Right ventricle myocardium superior (tissue), 1 donor: ENCODE data around the gene TNFAIP8L2. TPM values are rescaled to one million over a fixed set of nuclear protein-coding genes. Genes with fewer than 3 reads are reported as not detected.
"Not testable (repeated sequence)": the region's sequence is repeated elsewhere in the genome, so short reads cannot be mapped to it uniquely, and the experiment has no call there.

Source experiments
- ATAC-seq: fragments of 200-7000 bp; cut with Tn5 transposase; one replicate; pipeline ENCODE4 v1.9.1; 2020; ENCODE audit warnings: mild to moderate bottlenecking; ENCODE audit not compliant: poor library complexity
- DNase-seq: peaks from one replicate; pipeline ENCODE4 v3.0.0-alpha.2; 2020
- intact Hi-C: fragments of 100-400 bp; cut with DNase I; formaldehyde crosslinking; loops from one replicate; pipeline ENCODE4 v1.11.2; 2022
- total RNA-seq: library from RNA; stranded (reverse); fragmentation: NEBNext Ultra II Directional; extraction: Animal tissue kit (Norgen Biotek cat#: 25700); gene quantifications from one replicate; pipeline ENCODE4 v1.2.1, GENCODE V29; 2021
- donor health status: DM: no; HTN: yes; CAD: no; lungs with severe emphysema.

TNFAIP8L2 gene
- total RNA-seq, 1 donor from 2014 or later: 1.5 TPM

DNA sequence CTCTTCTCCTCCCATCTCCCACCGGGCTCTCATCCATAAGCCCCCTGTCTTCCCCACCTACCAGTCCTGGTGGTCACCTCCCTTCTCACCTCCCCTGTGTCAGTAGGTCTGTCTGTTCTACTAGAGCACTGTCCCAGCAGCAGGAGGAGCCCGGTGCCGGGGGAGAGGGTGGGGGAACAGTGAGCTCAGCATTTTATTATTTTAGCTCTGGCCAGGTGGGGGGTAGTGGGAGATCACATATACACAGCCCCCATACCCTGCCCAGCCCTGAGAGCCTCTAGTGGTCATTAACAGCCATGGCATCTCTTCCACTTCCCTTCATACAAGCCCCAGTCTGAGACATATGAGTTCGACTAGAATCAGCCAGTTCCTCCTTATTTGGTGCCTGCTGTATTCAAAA, 19.4 kb downstream of the TNFAIP8L2 start, which contains the start of gene TMOD4:
Gene TMOD4, minus strand, starts transcription at position 119 of the 400 bp plus-strand sequence. CDS start 1,106 bp downstream, outside the sequence.
- DNase-seq: no peak
- intact Hi-C loops: no loop called here
- ATAC-seq: peak; percentile 64

DNA sequence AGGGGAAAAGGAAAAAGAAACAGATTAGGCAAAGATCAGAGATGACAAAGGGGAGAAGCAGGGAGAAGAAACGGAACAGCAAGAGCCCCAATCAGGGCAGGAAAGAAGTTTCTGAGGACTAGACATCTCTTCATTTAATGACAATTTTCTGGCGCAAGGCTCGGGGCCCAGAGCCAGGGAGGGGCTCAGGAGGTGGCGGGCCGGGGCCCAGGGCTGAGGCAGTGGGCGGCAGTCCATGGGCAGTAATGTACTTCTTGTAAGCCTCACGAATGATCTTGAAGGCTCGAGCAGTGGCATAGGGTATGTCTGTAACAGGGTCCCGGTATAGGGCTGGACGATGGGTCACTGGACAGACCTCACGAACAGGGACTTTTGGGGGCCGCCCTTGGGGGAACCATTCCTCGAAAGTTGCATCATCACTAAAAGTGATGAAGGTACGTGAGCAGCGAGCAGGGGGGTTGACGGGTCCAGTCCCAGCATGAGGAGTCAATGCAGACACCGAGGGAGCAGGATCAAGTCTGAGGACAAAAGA, 20.1 kb downstream of the TNFAIP8L2 start:
- DNase-seq: no peak
- no peak for ATAC-seq
- intact Hi-C loops: no loop called here

DNA sequence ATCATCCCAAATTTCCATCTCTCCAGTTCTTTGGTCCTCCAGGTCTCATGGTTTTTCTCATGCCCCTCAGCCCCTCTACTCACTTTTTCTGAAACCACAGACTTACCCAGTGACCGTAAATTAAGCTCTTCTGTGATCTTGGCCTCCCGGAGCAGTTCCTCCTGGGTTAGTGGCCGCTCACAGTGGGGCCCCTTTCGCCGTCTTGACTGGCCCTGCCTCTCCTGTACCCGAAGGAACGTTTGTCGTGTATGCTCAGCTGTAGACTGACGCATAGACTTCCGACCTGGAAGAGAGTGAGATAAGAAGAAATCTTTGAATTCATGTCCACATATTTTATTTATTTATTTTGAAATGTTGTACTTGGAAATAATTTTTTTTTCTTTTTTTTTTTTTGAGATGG, 27.8 kb downstream of the TNFAIP8L2 start:
- intact Hi-C loops: no loop called here

DNA sequence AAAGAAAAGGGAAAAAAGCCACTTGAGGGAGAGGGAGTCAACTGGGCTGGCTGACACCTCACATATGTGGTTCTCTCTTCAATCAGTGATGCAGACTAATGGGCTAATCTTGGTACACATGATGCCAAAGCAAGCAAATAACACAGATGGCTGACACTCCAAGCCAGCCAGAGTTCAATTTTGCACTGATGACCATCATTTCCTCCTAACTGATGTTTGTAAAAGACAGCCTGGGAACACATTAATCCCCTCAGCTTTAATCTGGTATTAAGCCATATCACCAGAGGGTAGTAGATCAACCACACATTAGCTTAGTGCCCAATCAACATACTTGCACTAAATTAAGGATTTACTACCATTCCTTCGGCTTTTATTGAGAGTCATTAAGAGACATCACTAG, 30.8 kb downstream of the TNFAIP8L2 start:
- DNase-seq: no peak
- ATAC-seq: no peak
- intact Hi-C loops: no loop called here

More for the DNA sequence above, 27.8 kb downstream of the TNFAIP8L2 start:
- DNase-seq (no peak), ATAC-seq (no peak)

DNA sequence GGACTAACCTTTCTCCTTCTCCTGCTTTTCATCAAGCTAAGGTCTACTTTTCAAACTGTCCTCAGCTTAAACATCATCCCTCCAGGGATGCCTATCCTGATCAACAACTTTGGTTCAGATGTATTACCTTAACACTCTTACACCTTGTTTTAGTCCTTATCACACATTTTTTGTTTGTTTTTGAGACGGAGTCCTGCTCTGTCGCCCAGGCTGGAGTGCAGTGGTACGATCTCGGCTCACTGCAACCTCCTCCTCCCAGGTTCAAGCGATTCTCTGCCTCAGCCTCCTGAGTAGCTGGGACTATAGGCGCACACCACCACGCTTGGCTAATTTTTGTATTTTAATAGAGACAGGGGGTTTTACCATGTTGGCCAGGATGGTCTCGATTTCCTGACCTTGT, 32.2 kb downstream of the TNFAIP8L2 start:
- DNase-seq, ATAC-seq, intact Hi-C loops: not testable (repeated sequence)

GRCh38 chr1:151189637-151190445, 33.4 kb downstream of the TNFAIP8L2 start, which contains the start of gene VPS72:
Gene VPS72, minus strand, starts transcription at chr1:151190197. Its CDS starts 76 bp downstream, at chr1:151190121.
- DNase-seq: peak; percentile 89
- peak; percentile 99 for ATAC-seq
- intact Hi-C loops: no loop called here

DNA sequence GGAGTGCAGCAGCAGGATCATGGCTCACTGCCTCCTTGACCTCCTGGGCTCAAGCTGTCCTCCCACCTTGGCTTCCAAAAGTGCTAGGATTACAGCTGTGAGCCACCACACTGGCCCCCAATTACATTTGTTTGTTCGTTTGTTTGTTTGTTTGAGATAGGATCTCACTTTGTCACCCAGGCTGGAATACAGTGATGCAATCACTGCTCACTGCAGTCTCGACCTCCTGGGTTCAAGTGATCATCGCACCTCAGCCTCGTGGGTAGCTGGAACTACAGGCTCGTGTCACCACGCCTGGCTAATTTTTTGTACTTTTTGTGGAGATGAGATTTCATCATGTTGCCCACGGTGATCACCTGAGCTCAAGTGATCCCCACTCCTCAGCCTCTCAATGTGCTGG, 35.6 kb downstream of the TNFAIP8L2 start:
- intact Hi-C loops: no loop called here
- ATAC-seq (no peak), DNase-seq (no peak)

DNA sequence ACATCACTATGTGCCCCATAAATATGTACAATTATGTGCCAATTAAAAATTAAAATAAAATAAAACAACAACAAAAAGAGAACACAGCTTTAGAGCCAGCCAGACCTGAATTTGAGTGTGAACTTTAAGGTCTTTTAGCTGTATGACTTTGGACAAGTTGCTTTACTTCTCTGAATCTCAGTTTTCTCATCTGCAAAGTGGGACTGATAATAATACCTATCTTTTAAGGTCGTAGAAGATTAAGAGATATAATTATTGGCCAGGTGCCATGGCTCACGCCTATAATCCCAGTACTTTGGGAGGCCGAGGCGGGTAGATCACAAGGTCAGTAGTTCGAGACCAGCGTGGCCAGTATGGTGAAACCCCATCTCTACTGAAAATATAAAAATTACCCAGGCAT, 36.9 kb downstream of the TNFAIP8L2 start:
- DNase-seq: no peak
- intact Hi-C loops: no loop called here
- no peak for ATAC-seq

- no peak for DNase-seq
- intact Hi-C loops: loop anchor here (2.0 kb wide), 1 partner anchor 57 kb away; no protein-coding TSS in a partner anchor
- ATAC-seq: no peak
Measured at GRCh38 chr1:151193856-151194255, 37.4 kb downstream of the TNFAIP8L2 start.

DNA sequence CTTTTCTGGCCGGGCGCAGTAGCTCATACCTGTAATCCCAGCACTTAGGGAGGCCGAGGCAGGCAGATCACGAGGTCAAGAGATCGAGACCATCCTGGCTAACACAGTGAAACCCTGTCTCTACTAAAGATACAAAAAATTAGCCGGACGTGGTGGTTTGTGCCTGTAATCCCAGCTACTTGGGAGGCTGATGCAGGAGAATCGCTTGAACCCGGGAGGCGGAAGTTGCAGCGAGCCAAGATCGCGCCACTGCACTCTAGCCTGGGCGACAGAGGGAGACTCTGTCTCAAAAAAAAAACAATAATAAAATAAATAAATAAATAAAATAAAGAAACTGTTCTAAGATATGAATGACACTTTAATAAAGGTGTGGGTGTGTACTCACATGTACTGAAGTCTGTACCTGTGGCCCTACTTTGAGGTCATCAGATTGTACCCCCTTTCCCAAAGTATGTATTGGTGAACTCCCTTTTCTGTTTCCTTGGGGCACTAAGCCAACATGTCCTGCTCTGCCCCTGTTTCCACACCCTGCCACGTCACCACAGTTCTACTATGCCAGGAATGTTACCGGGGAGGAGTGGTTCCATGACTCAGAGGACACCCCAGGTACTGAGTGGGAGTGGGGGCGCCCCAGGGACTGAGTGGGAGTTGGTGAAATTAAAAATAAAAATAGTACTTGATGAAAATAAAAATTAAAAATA, 38.6 kb downstream of the TNFAIP8L2 start:
- intact Hi-C loops: loop anchor here (2.0 kb wide), 1 partner anchor 56 kb away; no protein-coding TSS in a partner anchor
- not testable (repeated sequence) for ATAC-seq, DNase-seq

DNA sequence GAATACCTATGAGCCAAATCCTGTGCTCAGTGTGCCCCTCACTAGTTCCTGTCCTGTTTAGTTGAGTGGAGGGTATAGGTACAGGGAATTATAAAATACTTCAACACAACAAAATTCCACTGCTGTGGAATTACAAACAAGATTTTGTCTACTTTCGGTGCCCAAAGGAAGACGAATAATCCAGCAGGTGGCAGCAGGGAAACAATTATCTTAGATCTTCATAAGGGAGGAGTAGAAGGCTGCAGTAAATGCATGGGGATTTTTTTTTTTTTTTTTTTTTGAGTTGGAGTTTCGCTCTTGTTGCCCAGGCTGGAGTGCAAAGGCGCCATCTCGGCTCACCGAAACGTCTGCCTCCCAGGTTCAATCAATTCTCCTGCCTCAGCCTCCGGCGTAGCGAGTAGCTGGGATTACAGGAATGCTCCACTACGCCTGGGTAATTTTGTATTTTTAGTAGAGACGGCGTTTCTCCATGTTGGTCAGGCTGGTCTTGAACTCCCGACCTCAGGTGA, 39.9 kb downstream of the TNFAIP8L2 start:
- intact Hi-C loops: no loop called here
- ATAC-seq (peak; percentile 47), DNase-seq (no peak)

- intact Hi-C loops: no loop called here
- ATAC-seq (no peak), DNase-seq (no peak)
Measured at GRCh38 chr1:151197863-151198253, 41.4 kb downstream of the TNFAIP8L2 start.

- intact Hi-C loops: no loop called here
- ATAC-seq: peak; percentile 95
- peak; percentile 100 for DNase-seq
Measured at GRCh38 chr1:151198254-151199127, 42.0 kb downstream of the TNFAIP8L2 start, which contains the start of gene PIP5K1A. Gene PIP5K1A, plus strand, starts transcription at chr1:151198552. Its CDS starts 445 bp downstream, at chr1:151198997.

DNA sequence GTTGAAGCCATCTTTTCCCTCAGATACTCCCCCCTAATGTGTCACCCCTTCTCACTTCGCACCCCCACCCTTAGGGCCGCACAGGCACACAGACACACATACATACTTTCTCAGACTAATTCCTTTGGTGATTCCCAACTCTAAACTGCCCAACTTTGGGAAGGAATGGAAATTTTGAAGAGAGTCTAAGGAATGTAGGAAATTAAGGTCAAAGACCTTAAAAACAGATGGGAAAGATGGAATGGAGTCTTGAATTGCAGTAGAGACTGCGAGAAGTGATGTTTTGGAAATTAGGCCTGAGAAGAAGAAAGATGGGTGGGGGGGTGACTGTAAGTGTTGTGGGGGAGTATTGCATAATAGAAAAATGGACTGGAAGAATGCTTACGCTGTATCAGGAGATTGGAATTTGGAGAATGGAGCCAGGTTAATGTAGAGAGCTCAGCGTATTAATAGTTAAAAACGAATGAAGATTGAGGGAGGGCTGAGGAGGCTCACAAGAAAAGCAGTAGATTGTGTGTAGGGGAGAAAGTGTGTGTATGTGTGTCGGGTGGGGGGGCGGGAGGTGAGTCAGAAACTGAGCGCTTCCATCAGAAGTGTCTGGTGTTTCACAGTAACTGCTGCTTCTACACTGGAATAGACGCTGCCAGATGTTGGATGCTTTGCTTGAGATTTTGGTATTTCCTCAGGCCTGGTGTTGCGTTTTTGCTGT, 43.6 kb downstream of the TNFAIP8L2 start:
- ATAC-seq: no peak
- intact Hi-C loops: no loop called here
- no peak for DNase-seq

- intact Hi-C loops, DNase-seq, ATAC-seq: not testable (repeated sequence)
Measured at GRCh38 chr1:151205381-151205965, 49.0 kb downstream of the TNFAIP8L2 start.
